Keratinocyte (primary cell): ENCODE results near the gene ANKRD44. TPM values are rescaled to one million over a fixed set of nuclear protein-coding genes. Genes with fewer than 3 reads are reported as not detected.

Experiments used
- DNase-seq: peaks from one replicate; pipeline ENCODE4 v3.0.0-alpha.2; 2011; ENCODE audit warnings: low read depth, missing footprints, low spot score
- FAIRE-seq: peaks from 2 replicates; lab custom pipeline; 2011; peaks lifted over from hg19 to GRCh38; lab: Jason Lieb, UNC
- H2AFZ ChIP-seq: 2 replicates; pipeline ENCODE4 v1.6.0; 2012; ENCODE audit warnings: low read length, control low read depth, inconsistent platforms; ENCODE audit not compliant: control insufficient read depth
- H3K27ac ChIP-seq: 2 replicates; pipeline ENCODE4 v1.5.1; 2011; ENCODE audit warnings: low read length; ENCODE audit not compliant: control insufficient read depth, insufficient read depth
- H3K27me3 ChIP-seq: 3 replicates; pipeline ENCODE4 v1.6.0; 2011; ENCODE audit warnings: low read length; ENCODE audit not compliant: control insufficient read depth, insufficient read depth; ENCODE audit errors: extremely low read depth
- H3K36me3 ChIP-seq, 2 experiments: 2 replicates in 1 of 2; 3 replicates in 1 of 2; pipeline ENCODE4 v1.5.1; 2011; ENCODE audit warnings: low read length in 2 of 2, mild to moderate bottlenecking in 1 of 2; ENCODE audit not compliant: control insufficient read depth in 2 of 2, insufficient read depth in 2 of 2; ENCODE audit errors: extremely low read depth in 1 of 2
- H3K4me1 ChIP-seq: 3 replicates; pipeline ENCODE4 v1.5.1; 2011; ENCODE audit warnings: low read length; ENCODE audit not compliant: control insufficient read depth, insufficient read depth; ENCODE audit errors: extremely low read depth
- H3K4me2 ChIP-seq: 3 replicates; pipeline ENCODE4 v1.6.0; 2011; ENCODE audit warnings: low read depth, low read length; ENCODE audit not compliant: control insufficient read depth, insufficient read depth; ENCODE audit errors: extremely low read depth
- H3K4me3 ChIP-seq, 3 experiments: fragments of 200-600 bp in 1 of 3; sonication (generic) in 1 of 3; 2 replicates in 2 of 3; 3 replicates in 1 of 3; pipeline ENCODE4 v1.5.1; 2011 to 2016; ENCODE audit warnings: low read length in 3 of 3, mild to moderate bottlenecking in 3 of 3, control low read depth in 2 of 3, inconsistent platforms in 1 of 3, low read depth in 1 of 3, mixed read lengths in 1 of 3, mixed run types in 1 of 3, moderate library complexity in 1 of 3; ENCODE audit not compliant: control insufficient read depth in 2 of 3, insufficient read depth in 2 of 3; ENCODE audit errors: extremely low read depth in 1 of 3
- H3K79me2 ChIP-seq: 2 replicates; pipeline ENCODE4 v1.6.0; 2012; ENCODE audit warnings: low read length; ENCODE audit not compliant: control insufficient read depth, insufficient read depth
- H3K9ac ChIP-seq: 3 replicates; pipeline ENCODE4 v1.6.0; 2011; ENCODE audit warnings: low read length; ENCODE audit not compliant: control insufficient read depth, insufficient read depth; ENCODE audit errors: extremely low read depth
- H3K9me1 ChIP-seq: 3 replicates; pipeline ENCODE4 v1.6.0; 2011; ENCODE audit warnings: low read length; ENCODE audit not compliant: control insufficient read depth, insufficient read depth; ENCODE audit errors: extremely low read depth
- H3K9me3 ChIP-seq: 2 replicates; pipeline ENCODE4 v1.5.1; 2012; ENCODE audit warnings: low read depth, low read length; ENCODE audit not compliant: control insufficient read depth
- H4K20me1 ChIP-seq: 3 replicates; pipeline ENCODE4 v1.6.0; 2011; ENCODE audit warnings: low read length; ENCODE audit not compliant: control insufficient read depth, insufficient read depth; ENCODE audit errors: extremely low read depth
- EZH2 ChIP-seq: IDR thresholded peaks from one replicate; pipeline ENCODE4 v1.6.1; 2012; ENCODE audit warnings: inconsistent platforms, mild to moderate bottlenecking, low read length, moderate library complexity
- dilution Hi-C: fragments of 300-500 bp; cut with MboI; formaldehyde crosslinking; loops from one replicate; pipeline ENCODE4 v1.7.0; 2020; ENCODE audit warnings: low sequenced_read_pairs; ENCODE audit not compliant: extremely low pct_ligation_motif_present
- polyA plus RNA-seq, 5 experiments: library from polyadenylated mRNA; depleted of rRNA in 3 of 5; stranded (reverse) in 3 of 5; stranded (forward) in 1 of 5; unstranded in 1 of 5; fragments of >200 nt; gene quantifications; 1 replicate in 1 of 5; 2 replicates in 3 of 5; 3 replicates in 1 of 5; pipeline versions ENCODE4 v1.2.1 to v1.2.3, GENCODE V29; 2011 to 2012; ENCODE audit warnings: missing spikeins in 2 of 5, low read depth in 1 of 5, low replicate concordance in 1 of 5
- TF ChIP-seq, protein P1 (sequence below), 3 experiments: IDR thresholded peaks in 1 of 3; conservative IDR thresholded peaks in 1 of 3; optimal IDR thresholded peaks in 1 of 3; 2 replicates in 2 of 3; 3 replicates in 1 of 3; pipeline versions ENCODE3 to v1.5.1; 2011; ENCODE audit warnings: low read length in 3 of 3, mild to moderate bottlenecking in 3 of 3, moderate library complexity in 2 of 3, control low read depth in 1 of 3, inconsistent platforms in 1 of 3; ENCODE audit not compliant: insufficient read depth in 2 of 3; ENCODE audit errors: extremely low read depth in 1 of 3

Gene ANKRD44
- polyA plus RNA-seq, 1 donor (not counting 4 experiments of a cell fraction or from before 2014, with no cell fraction given) = 0.35 TPM

GRCh38 chr2:197144183-197144582 is 166.4 kb downstream of the ANKRD44 start:
- H3K9me1 ChIP-seq = no peaks in the 10 kb centered on the region
- TF ChIP-seq, protein P1, sequence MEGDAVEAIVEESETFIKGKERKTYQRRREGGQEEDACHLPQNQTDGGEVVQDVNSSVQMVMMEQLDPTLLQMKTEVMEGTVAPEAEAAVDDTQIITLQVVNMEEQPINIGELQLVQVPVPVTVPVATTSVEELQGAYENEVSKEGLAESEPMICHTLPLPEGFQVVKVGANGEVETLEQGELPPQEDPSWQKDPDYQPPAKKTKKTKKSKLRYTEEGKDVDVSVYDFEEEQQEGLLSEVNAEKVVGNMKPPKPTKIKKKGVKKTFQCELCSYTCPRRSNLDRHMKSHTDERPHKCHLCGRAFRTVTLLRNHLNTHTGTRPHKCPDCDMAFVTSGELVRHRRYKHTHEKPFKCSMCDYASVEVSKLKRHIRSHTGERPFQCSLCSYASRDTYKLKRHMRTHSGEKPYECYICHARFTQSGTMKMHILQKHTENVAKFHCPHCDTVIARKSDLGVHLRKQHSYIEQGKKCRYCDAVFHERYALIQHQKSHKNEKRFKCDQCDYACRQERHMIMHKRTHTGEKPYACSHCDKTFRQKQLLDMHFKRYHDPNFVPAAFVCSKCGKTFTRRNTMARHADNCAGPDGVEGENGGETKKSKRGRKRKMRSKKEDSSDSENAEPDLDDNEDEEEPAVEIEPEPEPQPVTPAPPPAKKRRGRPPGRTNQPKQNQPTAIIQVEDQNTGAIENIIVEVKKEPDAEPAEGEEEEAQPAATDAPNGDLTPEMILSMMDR (optimal IDR thresholded peaks at IDR 0.05 in 1 of 3, IDR thresholded peaks at IDR 0.05 in 1 of 3, conservative IDR thresholded peaks at IDR 0.05 in 1 of 3; ENCODE audit: extremely low read depth in 1 of 3, insufficient read depth in 2 of 3, low read length in 3 of 3) = no peak
- no peaks in the 10 kb centered on the region for H3K27me3 ChIP-seq
- no peak overlapping the region for H3K27ac ChIP-seq
- DNase-seq (no peak), FAIRE-seq (no peak)
- H3K4me1 ChIP-seq = no peaks in the 10 kb centered on the region
- H2AFZ ChIP-seq = no peak overlapping the region
- no peak overlapping the region for H3K4me2 ChIP-seq
- H3K79me2 ChIP-seq = no peaks in the 10 kb centered on the region
- H4K20me1 ChIP-seq = no peaks in the 10 kb centered on the region
- H3K36me3 ChIP-seq = no peaks in the 10 kb centered on the region
- no peak overlapping the region for H3K4me3 ChIP-seq
- no peak overlapping the region for H3K9ac ChIP-seq
- dilution Hi-C loops = no loop called here
- H3K9me3 ChIP-seq = no peaks in the 10 kb centered on the region

GRCh38 chr2:197141702-197142473 is 168.7 kb downstream of the ANKRD44 start:
- dilution Hi-C loops = no loop called here
- no peaks in the 10 kb centered on the region for H3K36me3 ChIP-seq
- no peak for FAIRE-seq

More at GRCh38 chr2:197141702-197142473, 168.7 kb downstream of the ANKRD44 start:
- H3K4me3 ChIP-seq = no peak overlapping the region
- H3K79me2 ChIP-seq = no peaks in the 10 kb centered on the region
- no peak for DNase-seq
- no peaks in the 10 kb centered on the region for H3K9me1 ChIP-seq
- H3K4me1 ChIP-seq = no peaks in the 10 kb centered on the region
- no peaks in the 10 kb centered on the region for H4K20me1 ChIP-seq
- no peaks in the 10 kb centered on the region for H3K9me3 ChIP-seq
- no peak overlapping the region for H2AFZ ChIP-seq
- TF ChIP-seq, protein P1 (optimal IDR thresholded peaks at IDR 0.05 in 1 of 3, IDR thresholded peaks at IDR 0.05 in 1 of 3, conservative IDR thresholded peaks at IDR 0.05 in 1 of 3; ENCODE audit: extremely low read depth in 1 of 3, insufficient read depth in 2 of 3, low read length in 3 of 3) = no peak
- no peak for TF ChIP-seq EZH2
- no peak overlapping the region for H3K27ac ChIP-seq
- no peaks in the 10 kb centered on the region for H3K27me3 ChIP-seq
- H3K9ac ChIP-seq = no peak overlapping the region
- no peak overlapping the region for H3K4me2 ChIP-seq
